HEK293 (cell line): ENCODE results near the gene EFNA2.

Experiments used
- BCL11B ChIP-seq: fragments of 450-650 bp; formaldehyde crosslinking; IDR thresholded peaks from 2 replicates; pipeline ENCODE4 v1.5.1; 2016; ENCODE audit warnings: low read depth, missing biosample characterization, missing genetic modification characterization
- IKZF3 ChIP-seq: fragments of 450-650 bp; IDR thresholded peaks from 2 replicates; pipeline ENCODE4 v1.5.0; 2018; ENCODE audit warnings: missing biosample characterization, mild to moderate bottlenecking, missing genetic modification characterization, moderate library complexity
- KLF16 ChIP-seq: fragments of 450-650 bp; formaldehyde crosslinking; IDR thresholded peaks from 2 replicates; pipeline ENCODE4 v1.5.1; 2017; ENCODE audit warnings: missing biosample characterization, missing genetic modification characterization
- KLF8 ChIP-seq: fragments of 450-650 bp; formaldehyde crosslinking; IDR thresholded peaks from 2 replicates; pipeline ENCODE4 v1.5.1; 2016; ENCODE audit warnings: missing biosample characterization, missing genetic modification characterization
- PRDM1 ChIP-seq: fragments of 450-650 bp; formaldehyde crosslinking; IDR thresholded peaks from 2 replicates; pipeline ENCODE4; 2016; ENCODE audit warnings: missing biosample characterization, missing genetic modification characterization
- PRDM2 ChIP-seq: fragments of 450-650 bp; formaldehyde crosslinking; IDR thresholded peaks from 2 replicates; pipeline ENCODE4 v1.5.1; 2016; ENCODE audit warnings: missing biosample characterization, missing genetic modification characterization, borderline replicate concordance
- TRIM28 ChIP-seq: IDR thresholded peaks from 2 replicates; pipeline ENCODE4 v1.6.1; 2011; ENCODE audit warnings: low read length, control low read depth, borderline replicate concordance
- ZFHX2 ChIP-seq: fragments of 450-650 bp; formaldehyde crosslinking; conservative IDR thresholded peaks from 2 replicates; pipeline ENCODE4 v1.5.1; 2016; ENCODE audit warnings: missing biosample characterization, missing genetic modification characterization
- ZNF114 ChIP-seq: fragments of 450-650 bp; formaldehyde crosslinking; IDR thresholded peaks from 2 replicates; pipeline ENCODE4 v1.5.0; 2017; ENCODE audit warnings: missing biosample characterization, missing genetic modification characterization
- ZNF169 ChIP-seq: fragments of 450-650 bp; formaldehyde crosslinking; IDR thresholded peaks from 2 replicates; pipeline ENCODE4 v1.5.1; 2016; ENCODE audit warnings: missing biosample characterization, missing genetic modification characterization
- ZNF184 ChIP-seq: fragments of 450-650 bp; IDR thresholded peaks from 2 replicates; pipeline ENCODE4 v1.5.1; 2018; ENCODE audit warnings: missing biosample characterization, mild to moderate bottlenecking, missing genetic modification characterization
- ZNF280D ChIP-seq: fragments of 450-650 bp; formaldehyde crosslinking; IDR thresholded peaks from 2 replicates; pipeline ENCODE4 v1.5.1; 2016; ENCODE audit warnings: missing biosample characterization, missing genetic modification characterization
- ZNF341 ChIP-seq: fragments of 450-650 bp; formaldehyde crosslinking; IDR thresholded peaks from 2 replicates; pipeline ENCODE4; 2016; ENCODE audit warnings: low read depth, missing biosample characterization, missing genetic modification characterization
- ZNF366 ChIP-seq: fragments of 450-650 bp; formaldehyde crosslinking; conservative IDR thresholded peaks from 2 replicates; pipeline ENCODE4 v1.5.1; 2016; ENCODE audit warnings: missing biosample characterization, missing genetic modification characterization
- ZNF394 ChIP-seq: fragments of 450-650 bp; formaldehyde crosslinking; IDR thresholded peaks from 2 replicates; pipeline ENCODE4 v1.5.1; 2016; ENCODE audit warnings: missing biosample characterization, missing genetic modification characterization, mild to moderate bottlenecking, moderate library complexity, borderline replicate concordance
- ZNF629 ChIP-seq: fragments of 450-650 bp; formaldehyde crosslinking; IDR thresholded peaks from 2 replicates; pipeline ENCODE4 v1.5.1; 2017; ENCODE audit warnings: missing biosample characterization, missing genetic modification characterization
- ZNF664 ChIP-seq: fragments of 450-650 bp; formaldehyde crosslinking; IDR thresholded peaks from 2 replicates; pipeline ENCODE4 v1.5.1; 2016; ENCODE audit warnings: missing biosample characterization, missing genetic modification characterization
- ZNF747 ChIP-seq: fragments of 450-650 bp; formaldehyde crosslinking; IDR thresholded peaks from 2 replicates; pipeline ENCODE4 v1.5.1; 2016; ENCODE audit warnings: missing biosample characterization, missing genetic modification characterization
- ZNF776 ChIP-seq: fragments of 450-650 bp; formaldehyde crosslinking; IDR thresholded peaks from 2 replicates; pipeline ENCODE4 v1.5.0; 2017; ENCODE audit warnings: missing biosample characterization, missing genetic modification characterization, borderline replicate concordance
- ZNF837 ChIP-seq: fragments of 450-650 bp; formaldehyde crosslinking; IDR thresholded peaks from 2 replicates; pipeline ENCODE4 v1.5.1; 2016; ENCODE audit warnings: missing biosample characterization, missing genetic modification characterization
- ZSCAN30 ChIP-seq: fragments of 450-650 bp; IDR thresholded peaks from 2 replicates; pipeline ENCODE4 v1.5.1; 2018; ENCODE audit warnings: missing biosample characterization, mild to moderate bottlenecking, missing genetic modification characterization, moderate library complexity
- ZSCAN4 ChIP-seq: fragments of 450-650 bp; formaldehyde crosslinking; IDR thresholded peaks from 2 replicates; pipeline ENCODE4 v1.5.1; 2017; ENCODE audit warnings: missing biosample characterization, missing genetic modification characterization
- TF ChIP-seq, protein P1 (sequence below): fragments of 450-650 bp; formaldehyde crosslinking; optimal IDR thresholded peaks from 2 replicates; pipeline ENCODE3; 2016; ENCODE audit warnings: missing biosample characterization, mild to moderate bottlenecking, missing genetic modification characterization
- TF ChIP-seq, protein P2 (sequence below): sonication (generic); formaldehyde crosslinking; IDR thresholded peaks from 2 replicates; pipeline ENCODE4 v1.8.1; 2022; ENCODE audit warnings: mild to moderate bottlenecking, moderate library complexity, missing genetic modification reagents

Gene EFNA2

DNA sequence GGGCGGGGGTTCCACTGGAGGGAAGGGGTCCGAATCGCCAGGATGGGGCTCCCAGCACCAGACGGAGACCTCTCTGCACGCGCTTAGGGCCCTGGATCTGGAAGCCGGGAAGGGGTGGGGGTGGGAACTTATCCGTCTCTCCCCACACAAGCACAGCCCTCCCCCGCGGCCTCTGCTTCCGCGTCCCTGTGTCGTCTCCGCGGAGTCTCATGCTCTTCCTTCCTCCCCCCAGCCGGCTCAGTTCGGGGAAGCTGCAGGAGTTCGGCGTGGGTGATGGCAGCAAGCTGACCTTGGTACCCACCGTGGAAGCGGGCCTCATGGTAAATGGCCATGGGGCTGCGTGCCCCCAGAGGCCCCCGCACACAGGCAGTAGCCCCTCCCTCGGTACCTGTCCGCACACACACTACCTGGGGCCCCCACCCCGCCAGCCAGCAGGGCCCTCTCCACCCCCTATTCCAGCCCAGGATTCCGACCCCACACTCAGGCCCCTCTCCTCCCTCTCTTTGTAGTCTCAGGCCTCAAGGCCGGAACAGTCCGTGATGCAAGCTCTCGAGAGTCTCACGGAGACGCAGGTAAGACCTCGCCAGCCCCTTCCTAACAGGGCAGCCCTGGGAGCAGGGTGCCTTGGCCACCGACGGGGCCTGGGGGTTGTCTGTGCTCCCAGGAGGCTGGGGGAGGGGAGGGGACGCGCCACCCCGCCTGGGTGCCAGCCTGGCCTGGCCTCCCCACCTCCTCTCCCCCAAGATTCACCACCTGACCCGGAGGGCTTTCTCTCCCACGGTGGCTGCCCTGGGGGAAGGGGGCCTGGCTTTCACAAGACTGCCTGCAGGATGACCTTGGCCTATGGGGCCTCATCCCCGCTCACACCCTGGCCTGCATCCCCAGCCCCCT is 34.1 kb upstream of the EFNA2 start (continued):
- TF ChIP-seq PRDM2 (tag by site-specific recombination) (peak; percentile 73; the same call in 1 of the 2 replicates), ZNF114 (tag by site-specific recombination) (no peak), ZSCAN4 (tag by site-specific recombination) (no peak), KLF8 (tag by site-specific recombination) (peak; percentile 45), ZNF629 (tag by site-specific recombination) (peak; percentile 14; the same call in 1 of the 2 replicates), ZNF776 (tag by site-specific recombination) (no peak), ZNF341 (tag by site-specific recombination) (peak; percentile 97), ZNF837 (tag by site-specific recombination) (peak; percentile 67; the same call in 1 of the 2 replicates), ZNF280D (tag by site-specific recombination) (no peak), ZNF747 (tag by site-specific recombination) (no peak), ZNF664 (tag by site-specific recombination) (no peak), ZNF184 (no peak), ZFHX2 (tag by site-specific recombination) (peak; percentile 62), KLF16 (peak; percentile 11; the same call in 1 of the 2 replicates), TRIM28 (no peak), ZNF169 (tag by site-specific recombination) (no peak), ZNF394 (tag by site-specific recombination) (peak; percentile 49; the same call in 1 of the 2 replicates), BCL11B (tag by site-specific recombination) (peak; percentile 62; the same call in 1 of the 2 replicates), PRDM1 (tag by site-specific recombination) (peak; percentile 61), ZSCAN30 (tag by site-specific recombination) (no peak; the same call in 1 of the 2 replicates), ZNF366 (tag by site-specific recombination) (peak; percentile 49; the same call in 1 of the 2 replicates), IKZF3 (tag by site-specific recombination) (peak; percentile 72; the same call in 1 of the 2 replicates)
- TF ChIP-seq, protein P1, sequence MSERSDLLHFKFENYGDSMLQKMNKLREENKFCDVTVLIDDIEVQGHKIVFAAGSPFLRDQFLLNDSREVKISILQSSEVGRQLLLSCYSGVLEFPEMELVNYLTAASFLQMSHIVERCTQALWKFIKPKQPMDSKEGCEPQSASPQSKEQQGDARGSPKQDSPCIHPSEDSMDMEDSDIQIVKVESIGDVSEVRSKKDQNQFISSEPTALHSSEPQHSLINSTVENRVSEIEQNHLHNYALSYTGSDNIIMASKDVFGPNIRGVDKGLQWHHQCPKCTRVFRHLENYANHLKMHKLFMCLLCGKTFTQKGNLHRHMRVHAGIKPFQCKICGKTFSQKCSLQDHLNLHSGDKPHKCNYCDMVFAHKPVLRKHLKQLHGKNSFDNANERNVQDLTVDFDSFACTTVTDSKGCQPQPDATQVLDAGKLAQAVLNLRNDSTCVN, result peak; percentile 81
- TF ChIP-seq, protein P2, sequence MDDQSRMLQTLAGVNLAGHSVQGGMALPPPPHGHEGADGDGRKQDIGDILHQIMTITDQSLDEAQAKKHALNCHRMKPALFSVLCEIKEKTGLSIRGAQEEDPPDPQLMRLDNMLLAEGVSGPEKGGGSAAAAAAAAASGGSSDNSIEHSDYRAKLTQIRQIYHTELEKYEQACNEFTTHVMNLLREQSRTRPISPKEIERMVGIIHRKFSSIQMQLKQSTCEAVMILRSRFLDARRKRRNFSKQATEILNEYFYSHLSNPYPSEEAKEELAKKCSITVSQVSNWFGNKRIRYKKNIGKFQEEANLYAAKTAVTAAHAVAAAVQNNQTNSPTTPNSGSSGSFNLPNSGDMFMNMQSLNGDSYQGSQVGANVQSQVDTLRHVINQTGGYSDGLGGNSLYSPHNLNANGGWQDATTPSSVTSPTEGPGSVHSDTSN (CRISPR knock-in tag), result peak; percentile 50; the same call in 1 of the 2 replicates
